Suprapubic skin (tissue), 4 donors: ENCODE data around the gene TRABD2A.

ENCODE experiments used
- POLR2A ChIP-seq, 2 donors: fragments of 450-650 bp; IDR thresholded peaks; one replicate each; pipeline ENCODE4 v1.6.1; 2017; ENCODE audit warnings: antibody characterized with exemption in 2 of 2, mild to moderate bottlenecking in 2 of 2, moderate library complexity in 2 of 2
- POLR2AphosphoS5 ChIP-seq, 3 donors: sonication (generic); formaldehyde crosslinking; IDR thresholded peaks; one replicate each; pipeline ENCODE4 v1.6.1; 2017; ENCODE audit warnings: antibody characterized with exemption in 3 of 3
- TF ChIP-seq, protein P1 (sequence below), 2 donors: fragments of 200-600 bp in 1 of 2; fragments of 450-650 bp in 1 of 2; sonication (generic) in 1 of 2; IDR thresholded peaks; one replicate each; pipeline ENCODE4 v1.5.1; 2016 to 2019; ENCODE audit warnings: antibody characterized with exemption in 2 of 2, mild to moderate bottlenecking in 1 of 2, moderate library complexity in 1 of 2

DNA sequence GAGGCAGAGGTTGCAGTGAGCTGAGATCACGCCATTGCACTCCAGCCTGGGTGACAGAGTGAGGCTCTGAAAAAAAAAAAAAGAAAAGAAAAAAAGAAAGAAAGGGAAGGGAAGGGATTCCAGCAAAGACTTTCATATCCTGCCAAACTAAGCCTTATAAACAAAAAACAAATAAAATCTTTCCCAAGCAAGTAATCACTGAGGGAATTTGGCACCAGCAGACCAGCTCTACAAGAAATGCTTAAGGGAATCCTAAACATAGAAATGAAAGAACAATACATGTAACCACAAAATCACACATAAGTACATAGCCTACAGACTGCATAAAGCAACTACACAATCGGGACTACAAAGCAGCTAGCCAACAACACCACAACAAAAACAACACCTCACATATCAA lies 79.1 kb downstream of the TRABD2A start:
- no peak for TF ChIP-seq POLR2A (IDR thresholded peaks at IDR 0.05)
- TF ChIP-seq POLR2AphosphoS5 (IDR thresholded peaks at IDR 0.05): no peak
- TF ChIP-seq, protein P1, sequence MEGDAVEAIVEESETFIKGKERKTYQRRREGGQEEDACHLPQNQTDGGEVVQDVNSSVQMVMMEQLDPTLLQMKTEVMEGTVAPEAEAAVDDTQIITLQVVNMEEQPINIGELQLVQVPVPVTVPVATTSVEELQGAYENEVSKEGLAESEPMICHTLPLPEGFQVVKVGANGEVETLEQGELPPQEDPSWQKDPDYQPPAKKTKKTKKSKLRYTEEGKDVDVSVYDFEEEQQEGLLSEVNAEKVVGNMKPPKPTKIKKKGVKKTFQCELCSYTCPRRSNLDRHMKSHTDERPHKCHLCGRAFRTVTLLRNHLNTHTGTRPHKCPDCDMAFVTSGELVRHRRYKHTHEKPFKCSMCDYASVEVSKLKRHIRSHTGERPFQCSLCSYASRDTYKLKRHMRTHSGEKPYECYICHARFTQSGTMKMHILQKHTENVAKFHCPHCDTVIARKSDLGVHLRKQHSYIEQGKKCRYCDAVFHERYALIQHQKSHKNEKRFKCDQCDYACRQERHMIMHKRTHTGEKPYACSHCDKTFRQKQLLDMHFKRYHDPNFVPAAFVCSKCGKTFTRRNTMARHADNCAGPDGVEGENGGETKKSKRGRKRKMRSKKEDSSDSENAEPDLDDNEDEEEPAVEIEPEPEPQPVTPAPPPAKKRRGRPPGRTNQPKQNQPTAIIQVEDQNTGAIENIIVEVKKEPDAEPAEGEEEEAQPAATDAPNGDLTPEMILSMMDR (IDR thresholded peaks at IDR 0.05): no peak
